HG03095 (cell line): Measurements from ENCODE around the gene ANKRD39.
"Not testable (repeated sequence)": the region's sequence is repeated elsewhere in the genome, so short reads cannot be mapped to it uniquely, and the experiment has no call there.

Experiments used
- ATAC-seq: cut with Tn5 transposase; IDR thresholded peaks from one replicate; pipeline ENCODE4 v1.9.1; 2021; ENCODE audit warnings: moderate library complexity; ENCODE audit not compliant: unreplicated experiment

The ANKRD39 gene

GRCh38 chr2:96873651-96874096 lies 15.9 kb upstream of the ANKRD39 start:
- no peak for ATAC-seq

- no peak for ATAC-seq
Measured at GRCh38 chr2:96872591-96873349, 15.0 kb upstream of the ANKRD39 start.

- no peak for ATAC-seq
Measured at GRCh38 chr2:96870626-96871255, 12.9 kb upstream of the ANKRD39 start.

- ATAC-seq: no peak
Measured at GRCh38 chr2:96869822-96870625, 12.2 kb upstream of the ANKRD39 start, which contains the start of gene SEMA4C. TSS of gene SEMA4C (minus strand) at chr2:96870080. CDS start at chr2:96867886, 2,194 bp downstream.

- no peak for ATAC-seq
Measured at GRCh38 chr2:96869281-96869821, 11.5 kb upstream of the ANKRD39 start.

GRCh38 chr2:96868555-96869280 lies 10.9 kb upstream of the ANKRD39 start:
- ATAC-seq: no peak

- ATAC-seq: no peak
Measured at GRCh38 chr2:96867756-96868554, 10.1 kb upstream of the ANKRD39 start.

- ATAC-seq: no peak
Measured at GRCh38 chr2:96866986-96867755, 9.4 kb upstream of the ANKRD39 start.

GRCh38 chr2:96866586-96866985 lies 8.8 kb upstream of the ANKRD39 start:
- ATAC-seq: no peak

GRCh38 chr2:96866149-96866548 lies 8.3 kb upstream of the ANKRD39 start:
- no peak for ATAC-seq

GRCh38 chr2:96865654-96866053 lies 7.8 kb upstream of the ANKRD39 start:
- ATAC-seq: no peak

- no peak for ATAC-seq
Measured at GRCh38 chr2:96864343-96865091, 6.7 kb upstream of the ANKRD39 start.

GRCh38 chr2:96863575-96864342 lies 5.9 kb upstream of the ANKRD39 start:
- ATAC-seq: no peak

GRCh38 chr2:96863056-96863455 lies 5.2 kb upstream of the ANKRD39 start:
- not testable (repeated sequence) for ATAC-seq

- no peak for ATAC-seq
Measured at GRCh38 chr2:96861074-96861473, 3.3 kb upstream of the ANKRD39 start.

GRCh38 chr2:96860065-96861029 lies 2.5 kb upstream of the ANKRD39 start:
- no peak for ATAC-seq
